HUES48 (cell line): Measurements from ENCODE around the gene TMEM79.

Source experiments
- H3K27ac ChIP-seq: one replicate; pipeline ENCODE4 v1.7.0; 2013; ENCODE audit warnings: low read depth, low read length, inconsistent platforms
- H3K27me3 ChIP-seq: 2 replicates; pipeline ENCODE4 v1.6.1; 2013; ENCODE audit warnings: mild to moderate bottlenecking, low read length; ENCODE audit not compliant: control insufficient read depth, insufficient read depth
- H3K36me3 ChIP-seq: 2 replicates; pipeline ENCODE4 v1.6.1; 2013; ENCODE audit warnings: low read length; ENCODE audit not compliant: control insufficient read depth, insufficient read depth
- H3K4me1 ChIP-seq: 2 replicates; pipeline ENCODE4 v1.6.1; 2013; ENCODE audit warnings: mild to moderate bottlenecking, low read length; ENCODE audit not compliant: control insufficient read depth, insufficient read depth
- H3K4me3 ChIP-seq: 2 replicates; pipeline ENCODE4 v1.5.1; 2013; ENCODE audit warnings: mild to moderate bottlenecking, low read depth, low read length
- H3K9ac ChIP-seq: 2 replicates; pipeline ENCODE4 v1.6.1; 2013; ENCODE audit warnings: mild to moderate bottlenecking, low read depth, low read length, moderate library complexity
- H3K9me3 ChIP-seq: 2 replicates; pipeline ENCODE4 v1.6.1; 2013; ENCODE audit warnings: low read length; ENCODE audit not compliant: control insufficient read depth, insufficient read depth

Gene TMEM79

GRCh38 chr1:156337888-156338179, 53.7 kb downstream of the TMEM79 start:
- Histone ChIP-seq H3K9ac (peak overlapping the region; percentile 82), H3K27me3 (no peaks in the 10 kb centered on the region), H3K36me3 (peaks cover 38% of the 10 kb centered on the region), H3K27ac (peak overlapping the region; percentile 85), H3K9me3 (no peaks in the 10 kb centered on the region), H3K4me1 (no peaks in the 10 kb centered on the region; the same call in 1 of the 2 replicates), H3K4me3 (peak overlapping the region; percentile 85)

- H3K27me3 ChIP-seq = no peaks in the 10 kb centered on the region
- no peaks in the 10 kb centered on the region for H3K9me3 ChIP-seq
- peaks cover 33% of the 10 kb centered on the region for H3K36me3 ChIP-seq
- H3K4me3 ChIP-seq = peak within 1 kb of the TSS; percentile 85
- H3K9ac ChIP-seq = peak within 1 kb of the TSS; percentile 82
- peak within 1 kb of the TSS; percentile 92 for H3K27ac ChIP-seq
- H3K4me1 ChIP-seq = no peaks in the 10 kb centered on the region; the same call in 1 of the 2 replicates
Measured at GRCh38 chr1:156338180-156338976, 54.3 kb downstream of the TMEM79 start, which contains the start of the genes CCT3 and TSACC. TSS of gene CCT3 (minus strand) at chr1:156338292. CDS start at chr1:156338184, 108 bp downstream. TSS of gene TSACC (plus strand) at chr1:156338526. CDS start at chr1:156339758, 1,232 bp downstream.
